Gastrocnemius medialis (tissue), 4 donors: ENCODE data around the gene TAF1A. TPM values are rescaled to one million over a fixed set of nuclear protein-coding genes. Genes with fewer than 3 reads are reported as not detected.

Experiments used
- ATAC-seq, 2 donors: fragments of 150-250 bp; one replicate each; pipeline ENCODE4 v1.9.1; 2016
- DNase-seq, 2 donors: peaks; one replicate each; pipeline ENCODE4 v3.0.0-alpha.2; 2019
- H3K27ac ChIP-seq, 4 donors: fragments of 200-600 bp; sonication (generic); 1 replicate in 1 of 4; 2 replicates in 3 of 4; pipeline ENCODE4 v1.5.1; 2016 to 2018; ENCODE audit warnings: mild to moderate bottlenecking in 2 of 4, moderate library complexity in 1 of 4
- H3K27me3 ChIP-seq, 3 donors: fragments of 200-600 bp; sonication (generic) in 2 of 3; 1 replicate in 1 of 3; 2 replicates in 2 of 3; pipeline versions ENCODE4 v1.5.1 to v1.6.0; 2016 to 2019; ENCODE audit warnings: mild to moderate bottlenecking in 1 of 3, moderate library complexity in 1 of 3
- H3K36me3 ChIP-seq, 2 donors: fragments of 200-600 bp; sonication (generic) in 1 of 2; one replicate each; pipeline ENCODE4 v1.5.1; 2017 to 2018
- H3K4me1 ChIP-seq, 2 donors: fragments of 200-600 bp; sonication (generic) in 1 of 2; one replicate each; pipeline ENCODE4 v1.5.1; 2016 to 2017; ENCODE audit warnings: mild to moderate bottlenecking in 2 of 2
- H3K4me3 ChIP-seq, 4 donors: fragments of 200-600 bp; sonication (generic) in 3 of 4; 1 replicate in 1 of 4; 2 replicates in 3 of 4; pipeline ENCODE4 v1.5.1; 2016 to 2019; ENCODE audit warnings: mild to moderate bottlenecking in 2 of 4
- H3K9me3 ChIP-seq, 3 donors: fragments of 200-600 bp; sonication (generic) in 2 of 3; 1 replicate in 1 of 3; 2 replicates in 2 of 3; pipeline ENCODE4 v1.5.1; 2016 to 2019
- CTCF ChIP-seq, 5 experiments: fragments of 450-650 bp in 3 of 5; fragments of 200-600 bp in 2 of 5; sonication (generic) in 2 of 5; IDR thresholded peaks in 4 of 5; conservative IDR thresholded peaks in 1 of 5; 1 replicate in 4 of 5; 2 replicates in 1 of 5; pipeline ENCODE4 v1.5.1; 2016 to 2019; ENCODE audit warnings: antibody characterized with exemption in 5 of 5, mild to moderate bottlenecking in 3 of 5, moderate library complexity in 3 of 5
- POLR2A ChIP-seq, 2 donors: fragments of 450-650 bp; IDR thresholded peaks; one replicate each; pipeline ENCODE4 v1.6.1; 2017; ENCODE audit warnings: antibody characterized with exemption in 2 of 2, mild to moderate bottlenecking in 2 of 2, moderate library complexity in 2 of 2
- in situ Hi-C, 4 donors: fragments of 200-750 bp; cut with MboI; loops; one replicate each; pipeline versions ENCODE4 v1.15.0 to v1.8.0; 2017; ENCODE audit warnings: low sequenced_read_pairs in 4 of 4
- intact Hi-C: fragments of 100-400 bp; cut with DNase I; formaldehyde crosslinking; loops from one replicate; pipeline ENCODE4 v1.15.1; 2023; ENCODE audit warnings: low total_unique reads
- total RNA-seq, 4 donors: library from RNA; depleted of rRNA; stranded (reverse); fragments of >200 nt; gene quantifications; one replicate each; pipeline versions ENCODE4 v1.1.0 to v1.2.3, GENCODE V29; 2016

Gene TAF1A
- total RNA-seq, 4 donors from 2014 or later: 1.5 to 3.4 (median 1.6) TPM

- intact Hi-C loops (no loop called here), in situ Hi-C loops (no loop called here)
- H3K36me3 ChIP-seq: peaks cover 0 to 27% of the 10 kb centered on the region in 2 donors
- H3K9me3 ChIP-seq: no peaks in the 10 kb centered on the region
- DNase-seq (no peak), ATAC-seq (no peak)
- no peaks in the 10 kb centered on the region for H3K4me1 ChIP-seq
- no peak overlapping the region for H3K4me3 ChIP-seq
- H3K27ac ChIP-seq: no peak overlapping the region
- TF ChIP-seq POLR2A (IDR thresholded peaks at IDR 0.05) (no peak), CTCF (IDR thresholded peaks at IDR 0.05 in 4 of 5, conservative IDR thresholded peaks at IDR 0.05 in 1 of 5) (no peak)
- H3K27me3 ChIP-seq: no peaks in the 10 kb centered on the region
Measured at GRCh38 chr1:222557148-222557547, 32.6 kb downstream of the TAF1A start.

DNA sequence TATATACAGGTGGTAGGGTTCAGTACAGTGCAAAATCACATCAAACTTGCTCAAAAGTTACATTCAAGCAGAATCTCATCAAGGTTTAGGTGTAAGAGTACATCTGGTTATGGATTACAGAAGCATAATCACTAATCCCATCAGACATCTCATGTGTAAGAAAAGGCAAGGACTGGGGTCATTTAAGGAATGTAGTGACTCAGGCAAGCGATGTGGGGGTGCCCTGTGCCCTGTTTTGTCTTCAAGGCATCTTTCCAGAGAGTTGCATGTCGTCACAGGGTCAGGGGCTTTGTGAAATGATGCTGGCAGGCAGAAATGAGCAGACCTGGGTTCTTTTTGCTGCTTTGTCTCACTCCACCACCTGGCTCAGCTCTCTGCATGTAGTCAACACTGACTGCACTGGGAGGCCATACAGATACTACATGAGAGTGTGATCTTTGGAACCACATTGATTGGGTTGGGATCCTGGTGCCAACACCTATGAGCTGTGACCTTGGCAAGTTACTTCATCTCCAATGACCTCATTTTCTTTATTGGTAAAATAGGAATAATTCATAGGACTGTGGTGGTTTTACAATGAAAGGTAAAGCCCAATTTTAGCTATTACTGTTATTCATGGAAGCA lies 33.6 kb downstream of the TAF1A start:
- H3K4me3 ChIP-seq: no peak overlapping the region
- intact Hi-C loops: no loop called here
- H3K27me3 ChIP-seq: no peaks in the 10 kb centered on the region
- H3K9me3 ChIP-seq: no peaks in the 10 kb centered on the region
- no peaks in the 10 kb centered on the region for H3K4me1 ChIP-seq
- no peak for ATAC-seq
- in situ Hi-C loops: no loop called here
- no peak for DNase-seq
- H3K36me3 ChIP-seq: peaks cover 0 to 22% of the 10 kb centered on the region in 2 donors
- H3K27ac ChIP-seq: no peak overlapping the region
- TF ChIP-seq CTCF (IDR thresholded peaks at IDR 0.05 in 4 of 5, conservative IDR thresholded peaks at IDR 0.05 in 1 of 5) (no peak), POLR2A (IDR thresholded peaks at IDR 0.05) (no peak)

DNA sequence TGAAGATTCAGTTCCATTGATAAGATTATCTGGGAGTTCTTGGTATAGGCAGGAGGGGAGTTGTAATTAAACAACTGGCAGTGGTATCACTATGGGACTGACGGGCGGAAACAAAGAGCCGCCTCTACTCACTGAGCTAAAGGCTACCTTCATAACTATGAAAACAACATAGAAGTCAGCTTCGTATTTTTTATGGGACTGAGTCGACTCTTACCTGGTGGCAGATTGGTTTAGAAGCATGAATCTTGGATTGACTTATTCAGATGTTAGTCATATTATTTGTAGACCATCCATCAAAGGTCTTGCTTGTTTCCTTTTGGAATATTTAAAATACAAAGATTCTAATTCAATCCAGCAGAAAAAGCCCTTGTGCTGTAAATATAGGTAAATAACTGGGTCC lies 35.6 kb downstream of the TAF1A start:
- TF ChIP-seq CTCF (IDR thresholded peaks at IDR 0.05 in 4 of 5, conservative IDR thresholded peaks at IDR 0.05 in 1 of 5) (no peak), POLR2A (IDR thresholded peaks at IDR 0.05) (no peak)
- no peak overlapping the region for H3K27ac ChIP-seq
- in situ Hi-C loops (no loop called here), intact Hi-C loops (no loop called here)
- DNase-seq: no peak
- peaks cover 0 to 11% of the 10 kb centered on the region in 2 donors for H3K36me3 ChIP-seq
- no peaks in the 10 kb centered on the region for H3K27me3 ChIP-seq
- H3K4me1 ChIP-seq: no peaks in the 10 kb centered on the region
- H3K9me3 ChIP-seq: no peaks in the 10 kb centered on the region
- H3K4me3 ChIP-seq: no peak overlapping the region
- ATAC-seq: no peak

DNA sequence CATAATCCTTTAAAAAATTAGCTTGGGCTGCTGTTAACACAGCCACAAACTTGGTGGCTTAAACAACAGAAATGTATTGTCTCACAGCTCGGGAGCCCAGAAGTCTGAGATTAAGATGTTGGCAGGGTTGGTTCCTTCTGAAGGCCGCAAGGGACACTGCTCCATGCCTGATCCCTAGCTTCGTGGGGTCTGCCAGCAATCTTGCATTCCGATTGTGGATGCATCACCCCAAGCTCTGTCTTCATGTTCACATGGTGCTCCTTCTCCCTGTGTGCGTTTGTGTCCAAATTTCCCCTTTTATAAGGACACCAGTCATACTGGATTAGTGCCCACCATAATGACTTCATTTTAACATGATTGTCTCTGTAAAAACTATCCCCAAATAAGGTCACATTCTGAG lies 36.9 kb downstream of the TAF1A start:
- TF ChIP-seq POLR2A (IDR thresholded peaks at IDR 0.05) (no peak), CTCF (IDR thresholded peaks at IDR 0.05 in 4 of 5, conservative IDR thresholded peaks at IDR 0.05 in 1 of 5) (no peak)
- no peaks in the 10 kb centered on the region for H3K27me3 ChIP-seq
- no peaks in the 10 kb centered on the region for H3K4me1 ChIP-seq
- in situ Hi-C loops: no loop called here
- intact Hi-C loops: no loop called here
- no peaks in the 10 kb centered on the region for H3K9me3 ChIP-seq
- peaks cover 0 to 8% of the 10 kb centered on the region in 2 donors for H3K36me3 ChIP-seq
- DNase-seq (no peak), ATAC-seq (no peak)
- no peak overlapping the region for H3K27ac ChIP-seq
- no peak overlapping the region for H3K4me3 ChIP-seq
